Loucy (cell line): ENCODE data around the gene TMEM106A.

Experiments
- H2AFZ ChIP-seq: fragments of 200-600 bp; sonication (generic); 2 replicates; pipeline ENCODE4 v1.6.0; 2016; ENCODE audit warnings: antibody characterized with exemption, mild to moderate bottlenecking, low read length, moderate library complexity
- H3F3A ChIP-seq: fragments of 200-600 bp; 2 replicates; pipeline ENCODE4 v1.6.0; 2016; ENCODE audit warnings: antibody characterized with exemption, low read depth, mild to moderate bottlenecking
- H3K27me3 ChIP-seq: fragments of 200-600 bp; sonication (generic); 2 replicates; pipeline ENCODE4 v1.6.1; 2014; ENCODE audit warnings: low read length, mild to moderate bottlenecking; ENCODE audit not compliant: insufficient read depth, poor library complexity, severe bottlenecking
- H3K36me3 ChIP-seq: fragments of 200-600 bp; sonication (generic); 2 replicates; pipeline ENCODE4 v1.6.1; 2016; ENCODE audit warnings: low read length; ENCODE audit not compliant: insufficient read depth
- H3K4me1 ChIP-seq: fragments of 200-600 bp; sonication (generic); 2 replicates; pipeline ENCODE4 v1.5.1; 2014; ENCODE audit warnings: low read length, mild to moderate bottlenecking; ENCODE audit not compliant: insufficient read depth, poor library complexity, severe bottlenecking
- H3K4me2 ChIP-seq: fragments of 200-600 bp; sonication (generic); 2 replicates; pipeline ENCODE4 v1.6.0; 2014; ENCODE audit warnings: antibody characterized with exemption, low read length, low read depth, mild to moderate bottlenecking; ENCODE audit not compliant: poor library complexity, severe bottlenecking
- H3K4me3 ChIP-seq: fragments of 200-600 bp; sonication (generic); 2 replicates; pipeline ENCODE4 v1.5.1; 2014; ENCODE audit warnings: low read length, mild to moderate bottlenecking, mixed read lengths; ENCODE audit not compliant: poor library complexity, severe bottlenecking
- H3K79me2 ChIP-seq: fragments of 200-600 bp; sonication (generic); 2 replicates; pipeline ENCODE4 v1.6.1; 2014; ENCODE audit warnings: low read length; ENCODE audit not compliant: insufficient read depth
- H3K9ac ChIP-seq: fragments of 200-600 bp; sonication (generic); 2 replicates; pipeline ENCODE4 v1.6.0; 2014; ENCODE audit warnings: mild to moderate bottlenecking, low read depth, low read length, moderate library complexity; ENCODE audit not compliant: poor library complexity, severe bottlenecking
- H3K9me2 ChIP-seq: fragments of 200-600 bp; sonication (generic); replicated peaks from 2 replicates; pipeline ENCODE4 v1.6.1; 2016; ENCODE audit warnings: low read depth, low read length, mixed read lengths
- H3K9me3 ChIP-seq: fragments of 200-600 bp; sonication (generic); 2 replicates; pipeline ENCODE4 v1.6.1; 2014; ENCODE audit warnings: mild to moderate bottlenecking, antibody characterized with exemption, low read length, low read depth; ENCODE audit not compliant: insufficient read depth
- H4K20me1 ChIP-seq: fragments of 200-600 bp; sonication (generic); 2 replicates; pipeline ENCODE4 v1.6.0; 2014; ENCODE audit warnings: antibody characterized with exemption, low read length, mild to moderate bottlenecking; ENCODE audit not compliant: insufficient read depth, poor library complexity, severe bottlenecking
- EZH2phosphoT487 ChIP-seq: fragments of 200-600 bp; IDR thresholded peaks from 2 replicates; pipeline ENCODE4 v1.6.1; 2018; ENCODE audit warnings: antibody characterized with exemption, mild to moderate bottlenecking, moderate library complexity, borderline replicate concordance
- TF ChIP-seq, protein P1 (sequence below): fragments of 200-600 bp; sonication (generic); conservative IDR thresholded peaks from 2 replicates; pipeline ENCODE4 v1.5.1; 2014; ENCODE audit warnings: mild to moderate bottlenecking, antibody characterized with exemption, low read length

TMEM106A gene

DNA sequence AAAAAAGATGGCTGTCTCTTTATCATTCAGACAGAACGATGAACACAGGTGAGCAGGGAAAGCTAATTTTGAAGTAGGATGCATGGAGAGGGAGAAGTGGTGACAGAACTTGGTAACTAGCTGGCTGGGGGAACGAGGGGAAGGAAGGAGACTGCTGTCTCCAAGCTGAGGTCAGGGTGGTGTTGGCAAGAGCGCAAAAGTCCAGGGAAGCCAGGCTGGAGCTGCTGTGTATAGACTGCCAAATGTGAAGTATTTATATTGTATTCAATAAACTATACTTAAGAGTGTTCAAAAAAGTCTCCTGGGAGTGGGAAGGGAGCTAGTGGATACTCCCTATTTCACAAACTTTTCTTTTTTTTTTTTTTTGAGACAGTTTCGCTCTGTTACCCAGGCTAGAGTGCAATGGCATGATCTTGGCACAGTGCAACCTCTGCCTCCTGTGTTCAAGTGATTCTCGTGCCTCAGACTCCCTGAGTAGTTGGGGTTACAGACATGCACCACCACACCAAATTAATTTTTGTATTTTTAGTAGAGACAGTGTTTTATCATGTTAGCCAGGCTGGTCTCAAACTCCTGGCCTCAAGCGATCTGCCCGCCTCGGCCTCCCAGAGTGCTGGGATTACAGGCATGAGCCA lies 8.2 kb downstream of the TMEM106A start:
- TF ChIP-seq, protein P1, sequence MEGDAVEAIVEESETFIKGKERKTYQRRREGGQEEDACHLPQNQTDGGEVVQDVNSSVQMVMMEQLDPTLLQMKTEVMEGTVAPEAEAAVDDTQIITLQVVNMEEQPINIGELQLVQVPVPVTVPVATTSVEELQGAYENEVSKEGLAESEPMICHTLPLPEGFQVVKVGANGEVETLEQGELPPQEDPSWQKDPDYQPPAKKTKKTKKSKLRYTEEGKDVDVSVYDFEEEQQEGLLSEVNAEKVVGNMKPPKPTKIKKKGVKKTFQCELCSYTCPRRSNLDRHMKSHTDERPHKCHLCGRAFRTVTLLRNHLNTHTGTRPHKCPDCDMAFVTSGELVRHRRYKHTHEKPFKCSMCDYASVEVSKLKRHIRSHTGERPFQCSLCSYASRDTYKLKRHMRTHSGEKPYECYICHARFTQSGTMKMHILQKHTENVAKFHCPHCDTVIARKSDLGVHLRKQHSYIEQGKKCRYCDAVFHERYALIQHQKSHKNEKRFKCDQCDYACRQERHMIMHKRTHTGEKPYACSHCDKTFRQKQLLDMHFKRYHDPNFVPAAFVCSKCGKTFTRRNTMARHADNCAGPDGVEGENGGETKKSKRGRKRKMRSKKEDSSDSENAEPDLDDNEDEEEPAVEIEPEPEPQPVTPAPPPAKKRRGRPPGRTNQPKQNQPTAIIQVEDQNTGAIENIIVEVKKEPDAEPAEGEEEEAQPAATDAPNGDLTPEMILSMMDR, result no peak
- no peak for TF ChIP-seq EZH2phosphoT487
- no peak overlapping the region for H3K4me2 ChIP-seq

DNA sequence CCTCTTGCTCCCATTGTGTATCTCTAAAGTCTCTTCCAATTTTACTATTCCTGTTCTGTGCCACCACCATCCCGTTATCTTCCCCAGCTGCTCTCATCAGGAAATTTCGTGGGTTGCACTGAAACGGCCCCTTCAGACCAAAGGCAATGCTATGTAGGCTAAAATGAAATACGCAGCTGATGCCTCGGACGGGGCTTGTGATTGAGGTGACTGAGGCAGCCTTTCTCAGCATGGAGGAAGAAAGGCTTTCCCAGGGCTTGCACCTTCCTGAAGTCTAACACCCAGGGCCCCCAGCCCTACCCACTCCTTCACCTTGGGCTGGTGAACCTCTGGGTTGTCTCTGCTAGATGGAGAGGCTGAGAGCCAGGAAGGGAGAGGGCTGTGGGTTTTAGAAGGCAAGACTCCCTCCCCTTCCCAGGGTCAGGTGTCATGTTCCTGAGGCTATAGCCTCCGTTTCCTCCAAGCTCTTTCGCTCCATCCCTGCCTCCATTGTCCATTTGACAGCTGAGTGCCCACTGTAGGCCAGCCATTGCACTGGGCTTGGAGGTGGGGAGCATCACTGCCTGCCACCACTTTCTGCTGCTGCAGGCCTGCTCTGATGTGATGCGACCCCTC lies 8.9 kb downstream of the TMEM106A start:
- H3K27me3 ChIP-seq, result no peaks in the 10 kb centered on the region
- no peaks in the 10 kb centered on the region for H3K9me2 ChIP-seq
- no peak overlapping the region for H3K4me3 ChIP-seq
- H3K9me3 ChIP-seq, result no peaks in the 10 kb centered on the region
- no peaks in the 10 kb centered on the region for H3F3A ChIP-seq
- H3K36me3 ChIP-seq, result no peaks in the 10 kb centered on the region
- no peaks in the 10 kb centered on the region for H4K20me1 ChIP-seq
- peaks cover 14% of the 10 kb centered on the region for H3K4me1 ChIP-seq
- H3K4me2 ChIP-seq, result no peak overlapping the region
- H2AFZ ChIP-seq, result no peak overlapping the region
- no peak overlapping the region for H3K9ac ChIP-seq
- H3K79me2 ChIP-seq, result no peaks in the 10 kb centered on the region
- TF ChIP-seq EZH2phosphoT487, result no peak
- TF ChIP-seq, protein P1, result no peak

More for the DNA sequence above, 8.2 kb downstream of the TMEM106A start:
- no peaks in the 10 kb centered on the region for H3K9me3 ChIP-seq
- no peaks in the 10 kb centered on the region for H3K79me2 ChIP-seq
- no peak overlapping the region for H3K4me3 ChIP-seq
- H3F3A ChIP-seq, result no peaks in the 10 kb centered on the region
- no peaks in the 10 kb centered on the region for H3K36me3 ChIP-seq
- no peaks in the 10 kb centered on the region for H3K27me3 ChIP-seq
- no peak overlapping the region for H3K9ac ChIP-seq
- no peaks in the 10 kb centered on the region for H4K20me1 ChIP-seq
- H3K9me2 ChIP-seq, result no peaks in the 10 kb centered on the region
- peaks cover 14% of the 10 kb centered on the region for H3K4me1 ChIP-seq
- no peak overlapping the region for H2AFZ ChIP-seq

DNA sequence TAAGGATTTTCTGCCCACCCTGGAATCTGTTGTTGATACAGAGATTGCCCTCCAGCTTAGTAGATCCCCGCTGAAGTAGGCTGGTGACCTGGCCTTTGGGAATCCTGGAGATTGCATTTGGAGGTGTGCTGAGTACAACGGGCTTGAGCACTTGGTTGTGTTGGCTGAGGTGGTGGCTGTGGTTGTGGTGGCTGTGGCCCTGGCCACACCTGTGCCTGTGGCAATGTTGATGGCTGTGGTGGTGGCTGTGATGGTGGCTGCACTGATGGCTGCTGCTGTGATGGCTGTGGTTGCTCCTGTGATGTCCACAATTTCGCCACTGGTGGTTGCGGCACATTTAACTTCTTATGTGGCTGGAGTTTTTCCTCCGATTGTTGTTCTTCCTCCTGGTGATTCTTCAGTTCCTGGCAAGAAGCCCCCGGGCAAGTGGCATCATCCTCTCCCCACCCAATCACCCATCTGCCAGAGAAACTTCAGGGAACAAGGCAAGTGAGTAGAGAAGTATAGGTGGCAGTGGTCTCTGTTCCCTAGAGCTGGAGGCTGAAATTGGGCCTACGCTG lies 12.6 kb downstream of the TMEM106A start:
- Histone ChIP-seq H3F3A (no peaks in the 10 kb centered on the region), H3K4me3 (no peak overlapping the region), H2AFZ (no peak overlapping the region), H3K79me2 (no peaks in the 10 kb centered on the region), H3K36me3 (no peaks in the 10 kb centered on the region), H3K4me2 (no peak overlapping the region), H3K27me3 (no peaks in the 10 kb centered on the region), H3K9me3 (no peaks in the 10 kb centered on the region), H3K9ac (no peak overlapping the region), H3K4me1 (no peaks in the 10 kb centered on the region), H4K20me1 (no peaks in the 10 kb centered on the region), H3K9me2 (no peaks in the 10 kb centered on the region)
- TF ChIP-seq, protein P1, result no peak
- TF ChIP-seq EZH2phosphoT487, result no peak
